ENCODE data around the gene SIPA1L2. TPM values are rescaled to one million over a fixed set of nuclear protein-coding genes. Genes with fewer than 3 reads are reported as not detected.

SIPA1L2 gene
- total RNA-seq, 4 donors from 2014 or later = 14.8 to 25.1 (median 20.8) TPM

DNA sequence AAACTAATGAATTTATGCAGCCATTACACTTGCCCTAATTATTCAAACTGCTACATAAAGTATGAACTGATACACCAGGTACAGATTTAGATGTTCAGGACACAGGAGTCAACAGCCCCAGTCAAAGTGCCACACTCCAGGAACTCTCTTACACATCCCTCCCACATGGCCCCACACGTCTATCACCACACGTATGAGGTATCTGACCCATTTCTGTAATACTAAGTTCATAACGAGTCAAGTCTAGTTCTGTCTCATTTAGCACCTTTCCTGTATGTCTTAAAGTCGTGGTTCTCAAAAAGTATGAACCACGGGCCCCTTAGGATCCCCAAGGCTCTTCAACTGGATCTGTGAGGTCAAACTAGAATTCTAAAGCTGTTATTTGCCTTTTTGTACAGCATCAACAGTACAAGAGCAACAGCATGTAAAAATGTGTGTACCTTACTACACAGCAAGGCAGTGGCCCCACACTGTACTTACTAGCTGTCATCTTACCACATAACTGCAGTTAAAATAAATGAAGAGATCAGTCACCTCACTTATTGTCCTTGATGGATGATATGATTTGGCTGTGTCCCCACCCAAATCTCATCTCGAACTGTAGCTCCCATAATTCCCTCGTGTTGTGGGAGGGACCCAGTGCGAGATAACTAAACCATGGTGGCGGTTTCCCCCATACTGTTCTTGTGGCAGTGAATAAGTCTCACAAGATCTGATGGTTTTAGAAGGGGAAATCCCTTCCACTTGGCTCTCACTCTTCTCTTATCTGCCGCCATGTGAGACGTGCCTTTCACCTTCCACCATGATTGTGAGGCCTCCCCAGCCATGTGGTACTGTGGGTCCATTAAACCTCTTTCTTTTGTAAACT, 42.6 kb downstream of the SIPA1L2 start:
- 78% methylated on average over 11 of the region's 11 CpGs for WGBS
- Histone ChIP-seq H3K4me1 (peaks cover 10% of the 10 kb centered on the region), H3K27ac (no peak overlapping the region), H3K36me3 (no peaks in the 10 kb centered on the region), H3K27me3 (no peaks in the 10 kb centered on the region), H3K9me3 (no peaks in the 10 kb centered on the region), H3K4me3 (no peak overlapping the region)
- TF ChIP-seq EP300 (IDR thresholded peaks at IDR 0.05) = no peak
- TF ChIP-seq, protein P1, sequence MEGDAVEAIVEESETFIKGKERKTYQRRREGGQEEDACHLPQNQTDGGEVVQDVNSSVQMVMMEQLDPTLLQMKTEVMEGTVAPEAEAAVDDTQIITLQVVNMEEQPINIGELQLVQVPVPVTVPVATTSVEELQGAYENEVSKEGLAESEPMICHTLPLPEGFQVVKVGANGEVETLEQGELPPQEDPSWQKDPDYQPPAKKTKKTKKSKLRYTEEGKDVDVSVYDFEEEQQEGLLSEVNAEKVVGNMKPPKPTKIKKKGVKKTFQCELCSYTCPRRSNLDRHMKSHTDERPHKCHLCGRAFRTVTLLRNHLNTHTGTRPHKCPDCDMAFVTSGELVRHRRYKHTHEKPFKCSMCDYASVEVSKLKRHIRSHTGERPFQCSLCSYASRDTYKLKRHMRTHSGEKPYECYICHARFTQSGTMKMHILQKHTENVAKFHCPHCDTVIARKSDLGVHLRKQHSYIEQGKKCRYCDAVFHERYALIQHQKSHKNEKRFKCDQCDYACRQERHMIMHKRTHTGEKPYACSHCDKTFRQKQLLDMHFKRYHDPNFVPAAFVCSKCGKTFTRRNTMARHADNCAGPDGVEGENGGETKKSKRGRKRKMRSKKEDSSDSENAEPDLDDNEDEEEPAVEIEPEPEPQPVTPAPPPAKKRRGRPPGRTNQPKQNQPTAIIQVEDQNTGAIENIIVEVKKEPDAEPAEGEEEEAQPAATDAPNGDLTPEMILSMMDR (IDR thresholded peaks at IDR 0.05) = no peak
- no peak for TF ChIP-seq POLR2A (IDR thresholded peaks at IDR 0.05)
- no peak for TF ChIP-seq POLR2AphosphoS5 (IDR thresholded peaks at IDR 0.05)
- DNase-seq (ENCODE audit: low spot score in 2 of 2) = no peak

DNA sequence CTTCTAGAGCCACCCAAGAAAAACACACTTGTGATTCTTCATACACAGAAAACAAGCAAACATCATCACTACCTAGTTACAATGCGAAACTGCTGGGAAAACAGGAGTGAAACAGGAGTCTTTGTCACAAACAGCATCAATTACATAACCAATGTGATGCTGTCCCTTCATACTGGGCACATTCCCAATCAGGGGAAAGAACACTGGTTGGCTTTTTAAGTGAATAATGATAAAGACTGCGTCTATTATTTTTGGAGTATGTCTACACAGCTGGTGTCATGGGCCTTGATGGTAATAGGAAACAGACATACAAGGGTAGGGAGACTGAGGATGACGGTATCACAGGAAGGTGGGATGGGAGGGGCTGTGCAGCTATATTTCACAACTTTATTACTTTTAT, 43.3 kb downstream of the SIPA1L2 start:
- DNase-seq (ENCODE audit: low spot score in 2 of 2) = no peak
- Histone ChIP-seq H3K4me1 (peaks cover 10% of the 10 kb centered on the region), H3K27me3 (no peaks in the 10 kb centered on the region), H3K4me3 (no peak overlapping the region), H3K27ac (no peak overlapping the region), H3K9me3 (no peaks in the 10 kb centered on the region), H3K36me3 (no peaks in the 10 kb centered on the region)
- WGBS = 73% methylated on average over 3 of the region's 3 CpGs
- TF ChIP-seq EP300 (IDR thresholded peaks at IDR 0.05) (no peak), POLR2A (IDR thresholded peaks at IDR 0.05) (no peak), POLR2AphosphoS5 (IDR thresholded peaks at IDR 0.05) (no peak)
- TF ChIP-seq, protein P1 (IDR thresholded peaks at IDR 0.05) = no peak

DNA sequence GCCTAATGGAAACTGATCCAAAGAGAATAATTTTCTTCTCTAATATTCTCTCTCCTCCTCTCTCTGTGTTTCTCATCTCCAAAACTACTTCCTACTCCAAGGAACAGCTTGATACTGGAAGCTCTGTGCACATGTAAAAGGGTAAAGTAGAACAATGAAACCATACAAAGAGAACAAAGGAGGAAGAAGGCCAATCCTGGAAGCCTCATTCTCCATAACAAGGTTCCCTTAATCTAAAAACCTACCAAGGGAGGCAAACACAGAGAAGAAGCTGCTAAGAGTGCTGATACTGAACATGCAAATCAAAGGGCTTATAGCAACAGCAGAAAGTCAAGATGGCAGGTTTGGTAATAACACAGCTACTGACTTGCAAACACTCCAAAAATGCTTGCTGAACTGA, 44.4 kb downstream of the SIPA1L2 start:
- Histone ChIP-seq H3K27me3 (no peaks in the 10 kb centered on the region), H3K4me3 (no peak overlapping the region), H3K27ac (peak overlapping the region; percentile 14), H3K9me3 (no peaks in the 10 kb centered on the region), H3K4me1 (peaks cover 5% of the 10 kb centered on the region), H3K36me3 (no peaks in the 10 kb centered on the region)
- no peak for DNase-seq (ENCODE audit: low spot score in 2 of 2)
- TF ChIP-seq, protein P1 (IDR thresholded peaks at IDR 0.05) = no peak
- no peak for TF ChIP-seq POLR2A (IDR thresholded peaks at IDR 0.05)
- TF ChIP-seq POLR2AphosphoS5 (IDR thresholded peaks at IDR 0.05) = no peak
- TF ChIP-seq EP300 (IDR thresholded peaks at IDR 0.05) = no peak

DNA sequence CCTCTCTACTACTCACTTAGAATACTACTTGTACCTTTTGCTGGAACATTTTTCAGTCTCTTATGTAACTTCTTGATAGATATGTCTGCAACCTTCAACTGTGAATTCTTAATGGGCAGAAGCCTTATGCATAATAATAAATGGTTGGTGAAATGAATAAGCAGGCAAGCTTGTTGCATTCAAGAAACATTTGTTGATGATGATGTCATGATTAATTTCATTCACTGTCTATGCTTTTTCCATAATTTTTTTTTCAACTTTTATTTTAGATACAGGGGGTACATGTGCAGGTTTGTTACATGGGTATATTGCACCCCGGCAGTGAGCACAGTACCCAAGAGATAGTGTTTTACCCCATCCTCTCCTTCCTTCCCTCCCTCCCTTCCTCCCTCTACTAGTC, 48.0 kb downstream of the SIPA1L2 start:
- no peak for TF ChIP-seq POLR2AphosphoS5 (IDR thresholded peaks at IDR 0.05)
- TF ChIP-seq, protein P1 (IDR thresholded peaks at IDR 0.05) = no peak
- TF ChIP-seq POLR2A (IDR thresholded peaks at IDR 0.05) = no peak
- no peak for TF ChIP-seq EP300 (IDR thresholded peaks at IDR 0.05)

More for the DNA sequence above, 48.0 kb downstream of the SIPA1L2 start:
- Histone ChIP-seq H3K27ac (no peak overlapping the region), H3K4me3 (no peak overlapping the region), H3K4me1 (peaks cover 10% of the 10 kb centered on the region), H3K36me3 (no peaks in the 10 kb centered on the region), H3K9me3 (no peaks in the 10 kb centered on the region), H3K27me3 (no peaks in the 10 kb centered on the region)
- WGBS = 100% methylated on average over 1 of the region's 1 CpG
- DNase-seq (ENCODE audit: low spot score in 2 of 2) = no peak

Other genes starting within 250 kb of the SIPA1L2 start
- gene MAP10, start 175.3 kb upstream of the SIPA1L2 start, total RNA-seq = 1 to 10 TPM in 1 of 4 donors, under 1 TPM in 3; 0.60 to 1.0 (median 0.81) TPM

Data from suprapubic skin (tissue), 4 donors.